GM18526 (cell line): ENCODE data around the gene DIPK1C.

Experiments
- POLR2A ChIP-seq: IDR thresholded peaks from 3 replicates; pipeline ENCODE4 v1.6.1; 2011; ENCODE audit not compliant: insufficient read length; ENCODE audit errors: extremely low read depth

DIPK1C gene

DNA sequence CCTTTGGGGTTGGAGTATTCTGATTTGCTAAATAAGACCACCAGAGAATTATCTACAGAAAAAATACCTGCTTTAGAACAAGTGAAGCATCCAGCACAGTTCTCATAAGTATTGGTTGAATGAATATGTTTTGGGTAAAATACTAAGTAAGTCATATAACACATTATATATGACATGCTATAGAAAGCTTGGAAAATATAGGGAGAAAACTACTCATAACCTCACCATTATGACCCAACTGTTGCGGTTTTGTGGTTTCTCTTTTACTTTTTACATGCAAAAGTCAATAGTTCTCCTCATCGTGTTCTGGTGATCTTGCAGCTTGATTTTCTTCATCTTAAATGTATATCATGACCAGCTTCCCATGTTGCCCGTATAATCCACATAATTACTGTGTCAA, 66.2 kb downstream of the DIPK1C start:
- no peak for TF ChIP-seq POLR2A

DNA sequence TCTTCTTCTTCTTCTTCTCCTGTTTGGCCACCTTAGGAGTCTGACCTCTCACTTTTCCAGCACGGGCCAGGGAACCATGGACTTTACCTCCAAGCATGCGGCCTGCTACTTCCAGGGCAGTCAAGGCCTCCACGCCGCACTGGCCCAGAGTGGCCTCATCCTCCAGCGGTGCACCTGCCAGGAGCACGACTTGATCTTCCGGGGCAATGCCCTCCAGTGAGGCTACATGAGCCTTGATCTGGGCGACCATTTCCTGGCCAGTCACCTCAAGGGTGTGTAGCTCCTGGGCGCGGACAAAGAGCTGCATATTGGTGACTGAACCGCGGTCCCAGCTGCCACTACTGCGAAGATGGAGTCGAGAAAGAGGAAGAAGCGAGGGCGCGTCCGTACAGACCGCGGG, 67.1 kb downstream of the DIPK1C start:
- no peak for TF ChIP-seq POLR2A

DNA sequence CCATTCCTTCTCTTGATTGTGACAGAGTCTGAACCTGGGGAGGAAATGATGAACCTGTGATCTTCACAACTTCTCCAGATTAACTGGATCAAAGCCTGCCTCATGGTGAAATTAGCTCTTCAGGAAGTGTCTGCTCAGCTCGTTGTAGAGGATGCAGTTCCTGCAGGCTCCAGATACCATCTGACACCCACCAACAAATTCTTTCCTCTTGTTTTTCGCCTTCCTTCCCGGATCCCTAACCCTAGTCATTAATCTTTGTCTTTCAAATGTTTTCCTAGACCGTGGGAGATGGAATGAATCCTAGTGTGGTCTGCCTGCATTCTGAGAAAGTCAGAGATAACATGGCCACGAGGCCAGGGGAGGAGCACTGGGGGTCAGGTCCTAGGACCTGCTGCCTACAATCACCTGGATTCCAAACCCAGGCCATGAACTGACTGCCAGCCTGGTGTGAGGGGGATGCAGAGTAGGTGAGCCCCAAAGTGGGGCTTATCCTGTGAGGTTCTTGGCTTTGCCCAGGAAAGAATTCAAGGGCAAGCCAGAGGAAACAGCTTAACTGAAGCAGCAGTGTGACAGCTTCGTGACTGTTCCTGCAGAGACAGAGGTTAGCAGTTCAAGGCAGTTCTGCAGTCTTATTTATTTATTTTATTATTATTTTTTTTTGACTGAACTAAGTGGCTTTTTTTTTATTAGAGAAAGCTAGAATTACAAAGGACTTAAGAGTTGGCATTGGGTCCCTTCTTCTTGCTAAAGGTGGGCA, 67.8 kb downstream of the DIPK1C start:
- no peak for TF ChIP-seq POLR2A

DNA sequence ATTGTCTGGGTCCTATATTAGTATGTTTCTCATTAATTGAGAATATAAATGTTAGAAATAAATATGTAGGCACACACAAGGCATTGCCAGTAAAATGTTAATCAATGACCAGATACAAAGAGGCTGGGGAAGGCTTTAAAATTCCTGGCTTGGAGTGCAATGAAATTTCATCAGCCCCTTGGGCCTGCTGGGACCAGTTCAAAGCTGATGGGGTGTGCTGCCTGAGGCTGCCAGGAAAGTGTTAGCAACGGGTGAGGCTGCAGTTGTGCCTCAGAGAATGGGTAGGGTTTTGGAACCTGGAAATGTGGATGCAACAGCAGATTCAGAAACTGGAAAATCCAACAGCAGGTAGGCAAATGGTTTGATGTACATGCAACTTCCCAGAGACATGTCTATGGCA, 68.9 kb downstream of the DIPK1C start:
- no peak for TF ChIP-seq POLR2A

DNA sequence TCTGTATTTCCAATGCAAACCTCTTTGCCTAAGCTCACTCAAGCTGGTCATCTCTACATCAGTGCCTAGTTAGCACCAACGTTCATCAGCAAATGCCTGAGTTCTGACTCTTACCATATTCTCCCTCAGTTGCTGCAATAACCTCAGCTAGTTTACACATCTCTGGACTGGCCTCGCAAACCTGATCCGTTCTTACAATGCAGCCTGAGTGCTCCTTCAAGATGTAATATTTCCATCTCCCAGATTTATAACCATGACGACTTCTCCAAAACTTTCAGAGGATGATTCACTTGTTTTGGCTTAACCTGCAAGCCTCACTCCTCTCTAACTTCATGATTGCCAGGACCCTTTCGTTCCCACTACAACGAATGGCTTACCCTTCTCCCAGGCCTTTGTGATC, 69.7 kb downstream of the DIPK1C start:
- no peak for TF ChIP-seq POLR2A
